CD4-positive, alpha-beta T cell treated with Interleukin-6 at 100 ng/mL for 8 hours (primary cell): ENCODE data around the gene DLGAP1.

Source experiments
- DNase-seq: peaks from one replicate; pipeline ENCODE4 v3.0.0-alpha.2; 2020; ENCODE audit warnings: mixed read lengths, low spot score

The DLGAP1 gene

DNA sequence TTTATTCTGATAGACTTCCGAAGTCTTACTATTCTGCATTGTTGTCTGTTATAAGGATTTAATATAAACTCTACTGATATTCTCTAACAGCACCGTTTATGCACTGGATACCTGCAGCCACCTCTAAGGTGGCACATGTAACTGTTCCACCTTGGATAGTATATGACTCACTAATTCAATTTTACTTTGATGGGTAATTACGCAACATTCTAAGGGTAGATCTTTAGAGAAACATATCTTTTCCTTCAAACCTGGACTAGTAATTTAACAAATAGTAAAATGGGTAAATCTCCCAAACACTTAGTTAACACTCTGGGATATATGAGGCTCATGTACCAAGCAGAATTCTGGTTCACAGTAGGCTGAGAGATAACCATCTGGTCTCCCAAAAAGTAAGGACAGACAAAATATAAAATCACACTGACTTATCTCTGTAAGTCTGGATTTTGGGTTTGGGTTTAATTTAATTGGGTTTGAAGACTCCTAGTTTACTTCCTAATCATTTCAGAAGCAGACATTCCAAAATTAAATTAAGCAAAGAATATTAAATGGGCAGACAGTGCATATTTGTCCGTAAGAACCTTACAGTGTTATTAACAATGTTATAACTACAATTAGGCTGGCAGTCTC, 590.3 kb downstream of the DLGAP1 start:
- DNase-seq, result no peak

DNA sequence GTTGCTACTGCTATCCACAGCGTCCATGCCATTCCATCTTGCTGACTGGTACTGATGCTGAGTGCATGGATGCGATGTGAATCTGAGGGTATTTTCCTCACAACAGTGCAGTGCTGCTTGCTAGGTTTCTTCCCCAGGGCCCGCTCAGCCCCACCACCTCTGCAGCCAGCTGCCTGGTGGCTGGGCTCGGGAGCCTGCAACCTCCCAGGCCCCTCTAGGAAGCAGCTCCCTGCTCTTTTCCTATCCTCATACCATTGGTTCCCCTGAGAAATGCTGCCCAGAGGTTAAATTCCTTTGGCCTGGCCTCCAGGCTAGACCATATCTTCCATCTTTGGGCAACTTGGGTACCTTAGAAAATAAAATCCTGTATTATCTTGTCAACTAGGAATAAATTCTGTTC, 591.5 kb downstream of the DLGAP1 start:
- no peak for DNase-seq

DNA sequence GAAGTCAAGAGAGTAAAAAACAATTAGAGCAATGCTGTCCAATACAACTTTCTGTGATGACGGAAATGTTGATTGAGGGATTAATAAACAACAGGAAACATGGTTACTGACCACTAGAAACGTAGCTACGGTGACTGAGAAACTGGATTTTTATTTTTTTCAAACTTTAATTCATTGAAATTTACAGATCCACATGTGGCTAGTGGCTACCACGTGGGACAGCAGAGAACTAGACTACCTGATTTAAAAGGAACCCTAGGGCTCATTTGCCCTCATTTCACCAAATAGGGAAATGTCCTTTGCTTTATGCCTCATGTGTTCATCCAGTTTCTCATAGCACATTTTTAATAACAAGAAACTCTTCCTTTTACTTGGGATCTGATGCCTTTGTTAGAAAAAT, 592.1 kb downstream of the DLGAP1 start:
- DNase-seq, result no peak

DNA sequence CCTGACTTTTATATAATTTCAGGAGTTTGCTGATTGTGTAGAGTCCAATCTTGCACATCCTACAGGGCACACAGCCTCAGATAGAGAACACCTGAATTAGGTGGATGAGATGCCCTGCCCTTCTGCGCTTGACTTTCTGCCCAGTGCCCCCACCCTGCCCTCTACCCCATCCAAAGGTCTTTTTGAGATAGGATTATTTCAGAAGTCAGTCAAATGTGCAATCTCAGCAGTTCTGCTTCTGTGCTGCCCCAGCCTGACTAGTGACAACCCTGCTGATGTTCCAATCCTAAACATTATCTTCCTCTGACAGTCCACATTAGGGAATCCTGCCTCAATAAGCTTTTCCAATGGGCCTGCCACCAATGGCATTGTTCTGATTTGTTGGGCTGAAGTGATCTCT, 593.6 kb downstream of the DLGAP1 start:
- DNase-seq, result no peak

DNA sequence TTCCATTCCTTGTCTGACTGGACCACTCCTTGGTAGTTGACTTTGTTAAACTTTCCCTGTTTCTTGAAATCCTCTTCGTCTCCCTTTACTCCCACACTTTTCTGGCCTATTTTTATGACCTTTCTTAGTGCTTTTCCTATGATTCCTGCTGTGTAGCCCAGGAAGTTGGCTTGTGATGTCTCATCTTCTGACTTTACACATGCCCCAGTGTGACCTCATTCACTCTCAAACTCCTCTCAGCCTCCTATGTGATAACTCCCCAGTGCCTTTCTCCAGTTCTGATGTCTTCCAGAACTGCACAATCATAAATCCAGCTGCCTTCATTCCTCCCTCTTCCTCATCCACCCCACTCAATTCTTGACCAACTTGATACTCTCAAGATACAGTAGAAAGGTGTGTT, 597.6 kb downstream of the DLGAP1 start:
- DNase-seq, result no peak

DNA sequence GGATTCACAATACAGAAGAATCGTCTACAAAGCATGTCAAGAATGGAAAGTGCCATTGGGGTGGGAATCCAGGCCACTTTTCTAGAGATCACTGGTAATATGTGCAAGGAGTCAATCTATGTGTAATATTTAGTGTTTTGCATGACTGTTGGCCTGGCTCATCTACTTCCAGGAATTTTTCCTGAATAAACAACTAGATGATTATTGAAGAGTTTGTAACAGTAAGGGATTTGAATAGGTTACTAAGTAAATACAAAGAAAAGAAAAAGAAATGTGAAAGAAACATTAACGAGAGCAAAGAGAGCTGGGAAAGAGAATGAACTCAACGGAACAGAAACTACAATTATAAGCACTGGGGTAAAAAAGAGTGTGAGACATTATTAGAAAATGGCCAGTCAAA, 599.1 kb downstream of the DLGAP1 start:
- no peak for DNase-seq

DNA sequence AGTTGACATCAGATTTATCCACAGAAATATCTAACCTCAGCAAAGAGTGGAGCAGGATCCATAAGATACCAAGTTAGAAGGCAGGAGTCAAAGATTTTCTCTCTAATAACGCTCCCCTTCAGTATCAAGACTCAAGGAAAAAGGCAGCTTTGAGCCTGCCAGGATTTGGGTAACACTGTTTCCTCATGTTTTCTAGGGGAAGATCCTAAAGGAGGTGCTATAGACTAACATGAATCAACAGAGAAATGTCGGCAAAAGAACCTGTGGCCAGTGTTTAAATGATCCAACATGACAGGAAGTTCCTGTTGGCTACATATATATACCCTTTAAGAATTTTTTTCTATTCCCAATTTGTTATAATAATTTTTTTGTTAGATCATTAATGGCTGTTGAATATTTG, 602.8 kb downstream of the DLGAP1 start:
- DNase-seq, result no peak

DNA sequence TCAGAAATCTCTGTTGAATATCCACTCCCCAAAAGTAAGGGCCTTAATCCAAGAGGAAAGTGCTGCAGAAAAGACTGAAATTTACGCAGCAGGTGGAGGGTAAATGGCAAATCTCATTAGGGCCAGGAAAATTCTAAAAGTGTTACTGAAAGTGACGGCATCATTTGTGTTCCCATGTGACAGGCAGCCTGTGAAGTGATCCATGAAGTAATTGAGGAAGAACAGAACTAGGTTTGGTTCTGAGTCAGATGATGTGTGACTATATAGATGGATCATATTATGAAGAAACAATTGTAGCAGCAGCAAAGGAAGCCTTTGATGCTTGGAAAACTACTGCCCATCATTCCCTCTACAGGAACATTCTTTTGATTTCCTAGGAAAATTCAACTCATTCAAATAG, 603.9 kb downstream of the DLGAP1 start:
- DNase-seq, result no peak

DNA sequence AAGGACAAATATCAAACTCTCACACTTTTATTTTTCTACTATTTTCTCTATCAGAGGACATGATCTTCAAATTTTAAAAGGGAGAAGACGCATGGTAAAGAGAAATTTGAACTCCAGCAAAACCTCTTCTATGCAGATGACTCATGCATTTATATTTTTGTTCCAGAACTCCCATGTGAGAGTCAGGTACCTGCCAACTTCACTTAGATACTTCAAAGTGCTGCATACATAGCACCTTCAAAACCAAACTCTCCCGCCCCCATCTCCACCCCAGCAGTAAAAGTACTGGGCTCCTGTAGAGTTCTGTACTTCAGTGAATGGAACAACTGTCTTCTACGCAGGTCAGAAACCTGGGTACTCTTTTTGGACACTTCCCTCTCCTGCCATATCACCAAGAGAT, 606.8 kb downstream of the DLGAP1 start:
- DNase-seq, result no peak

DNA sequence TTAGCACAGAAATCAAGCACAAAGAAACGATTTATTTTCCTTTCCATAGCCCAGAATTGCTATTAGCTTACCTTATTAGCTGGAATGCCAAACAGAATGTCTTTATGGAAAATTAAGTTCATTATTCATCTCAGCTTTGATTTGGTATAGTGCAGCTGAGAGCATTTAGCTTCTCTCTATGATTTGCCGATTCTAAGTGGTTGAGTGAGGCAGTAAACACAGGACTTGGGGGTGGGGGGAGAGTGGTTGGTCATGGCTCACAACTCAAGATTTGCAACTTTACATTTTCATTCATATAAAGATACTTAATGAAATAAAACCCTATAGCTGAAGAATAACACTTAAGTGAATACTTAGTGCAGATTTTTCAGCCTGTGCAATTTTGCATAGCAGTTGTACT, 609.9 kb downstream of the DLGAP1 start:
- no peak for DNase-seq

DNA sequence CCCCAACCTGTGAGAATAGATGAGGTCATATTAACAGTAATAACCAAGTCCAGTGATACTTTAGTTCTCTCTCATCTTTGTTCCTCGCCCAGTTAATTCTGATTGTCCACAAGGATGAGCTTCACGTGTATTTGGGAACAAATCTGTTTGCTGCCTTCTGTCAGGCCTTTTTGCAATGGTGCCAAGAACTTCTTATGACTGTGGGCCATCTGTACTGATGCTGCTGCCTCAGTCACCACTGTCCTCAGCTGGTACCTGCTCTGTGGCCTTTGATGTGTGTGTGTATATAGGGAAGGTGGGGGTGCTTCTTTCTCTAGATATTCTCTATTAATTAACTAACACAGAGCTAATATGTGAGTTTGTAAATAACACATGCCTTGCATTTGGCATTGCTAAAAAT, 612.3 kb downstream of the DLGAP1 start:
- no peak for DNase-seq

DNA sequence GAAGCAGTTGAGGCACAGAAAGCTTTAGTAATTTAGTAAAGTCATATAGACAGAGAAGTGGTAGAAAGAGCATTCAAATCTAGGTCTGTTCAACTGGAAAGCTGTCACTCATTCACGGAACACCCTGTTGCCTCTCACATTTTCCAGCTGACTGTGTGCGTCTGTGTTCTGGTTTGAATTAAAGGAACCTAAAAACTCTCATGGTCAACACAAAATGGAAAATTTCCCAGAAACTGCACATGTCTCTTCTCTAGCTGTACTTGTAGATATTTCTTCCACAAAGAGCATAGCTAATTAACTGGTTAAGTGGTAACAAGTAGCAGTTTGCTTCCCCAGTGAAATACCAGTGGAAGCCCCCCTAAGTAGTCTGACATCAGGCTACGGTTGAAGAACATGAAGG, 614.3 kb downstream of the DLGAP1 start:
- no peak for DNase-seq

DNA sequence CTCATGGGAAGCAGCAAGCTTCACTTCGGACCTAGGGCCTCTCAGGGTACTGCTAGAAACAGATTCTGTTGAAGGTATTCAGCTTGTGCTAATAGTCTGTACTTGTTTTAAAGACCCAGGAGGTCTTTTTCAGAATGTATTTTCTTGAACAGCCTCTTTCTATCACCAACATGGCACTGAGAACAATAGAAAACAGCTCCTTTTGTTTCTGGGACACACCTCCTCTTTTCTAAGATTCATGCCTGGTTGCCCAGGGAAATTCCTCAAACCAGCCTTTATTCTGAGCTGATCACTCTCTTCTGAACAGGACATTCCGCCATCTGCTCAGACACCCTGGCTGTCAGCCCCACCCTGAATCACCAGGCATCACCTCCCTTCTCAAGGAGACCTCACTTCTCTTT, 615.5 kb downstream of the DLGAP1 start:
- DNase-seq, result no peak

DNA sequence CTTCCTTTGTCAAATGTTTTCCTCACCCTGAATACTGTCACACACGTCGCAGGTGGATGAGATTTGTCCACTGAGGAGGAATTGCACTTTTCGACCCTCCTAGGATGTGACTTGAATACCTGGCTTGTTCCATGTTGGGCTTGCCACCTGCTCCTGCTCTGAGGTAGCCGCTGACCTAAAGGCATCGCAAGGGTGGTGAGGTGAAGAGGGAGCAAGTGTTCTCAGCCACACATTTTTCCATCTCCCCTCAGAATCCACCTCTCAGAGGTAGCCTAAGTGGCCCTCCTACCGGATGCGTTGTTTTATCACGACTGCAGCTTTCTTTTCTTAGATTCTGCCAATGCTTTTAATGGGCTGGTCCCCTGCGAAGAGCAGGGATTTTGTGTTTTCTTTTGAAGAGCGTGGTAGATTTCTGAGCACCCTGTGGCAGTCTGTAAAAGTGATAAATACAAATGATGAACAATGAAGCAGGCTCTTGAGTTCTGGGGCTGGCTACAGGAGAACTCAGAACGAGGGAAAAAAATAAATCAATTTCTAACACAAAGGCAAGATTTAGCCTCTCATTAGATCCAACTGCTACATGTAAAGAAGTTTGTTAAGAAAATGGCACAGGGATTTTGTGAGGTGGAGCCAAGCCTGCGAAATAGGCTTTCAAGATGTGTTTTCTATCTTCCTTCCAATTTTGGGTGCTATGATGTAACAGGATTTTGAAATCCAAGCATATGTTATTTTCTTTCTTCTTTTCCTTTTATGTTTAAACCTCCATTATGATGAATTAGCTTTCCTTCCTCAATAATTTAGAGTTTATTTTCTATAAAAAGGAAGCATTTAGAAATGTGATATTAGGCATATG, 618.4 kb downstream of the DLGAP1 start:
- no peak for DNase-seq

DNA sequence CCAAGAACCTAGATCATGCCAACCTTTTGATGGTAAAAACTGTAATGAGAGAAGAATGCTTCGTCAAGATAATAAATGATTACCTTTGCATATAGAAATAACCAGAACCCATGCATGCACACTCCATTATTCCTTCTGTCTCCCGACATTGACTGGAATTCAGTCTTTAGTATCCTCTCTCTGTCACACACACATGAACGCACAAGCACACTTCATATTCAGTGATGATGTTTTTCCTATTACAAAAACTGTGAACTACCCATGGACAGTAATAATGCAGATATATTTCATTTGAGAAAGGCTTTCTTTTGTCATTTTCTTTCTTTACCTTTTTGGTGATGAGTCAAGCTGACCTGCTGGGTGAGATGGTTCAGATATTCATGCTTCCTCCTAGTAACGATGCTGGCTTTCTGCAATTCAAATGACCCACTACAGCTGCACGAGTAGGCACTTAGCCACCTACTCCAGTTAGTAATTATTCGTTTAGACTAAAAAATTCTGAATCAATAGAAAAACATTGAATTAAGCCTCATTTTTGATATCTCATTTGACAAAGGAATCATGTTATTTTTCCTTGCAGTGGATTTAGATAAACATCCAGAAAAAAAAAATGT, 623.0 kb downstream of the DLGAP1 start:
- no peak for DNase-seq

DNA sequence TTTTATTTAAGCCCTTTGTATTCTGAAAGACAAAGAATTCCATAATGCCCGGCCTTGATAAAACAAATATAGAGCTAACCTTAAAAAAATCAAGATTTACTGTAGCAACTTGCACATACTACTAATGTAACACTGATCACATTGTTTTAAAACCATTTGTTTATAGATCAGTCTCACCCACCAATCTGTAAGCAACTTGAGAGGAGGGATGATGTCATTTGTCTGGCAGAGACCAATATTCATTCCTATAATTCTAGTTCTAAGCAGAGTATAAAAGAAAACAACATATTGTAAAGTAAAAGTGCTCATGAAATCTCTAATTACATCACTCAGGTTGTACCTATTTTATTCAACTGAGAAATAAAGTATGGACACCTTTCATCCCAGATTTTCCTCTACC, 624.5 kb downstream of the DLGAP1 start:
- no peak for DNase-seq

DNA sequence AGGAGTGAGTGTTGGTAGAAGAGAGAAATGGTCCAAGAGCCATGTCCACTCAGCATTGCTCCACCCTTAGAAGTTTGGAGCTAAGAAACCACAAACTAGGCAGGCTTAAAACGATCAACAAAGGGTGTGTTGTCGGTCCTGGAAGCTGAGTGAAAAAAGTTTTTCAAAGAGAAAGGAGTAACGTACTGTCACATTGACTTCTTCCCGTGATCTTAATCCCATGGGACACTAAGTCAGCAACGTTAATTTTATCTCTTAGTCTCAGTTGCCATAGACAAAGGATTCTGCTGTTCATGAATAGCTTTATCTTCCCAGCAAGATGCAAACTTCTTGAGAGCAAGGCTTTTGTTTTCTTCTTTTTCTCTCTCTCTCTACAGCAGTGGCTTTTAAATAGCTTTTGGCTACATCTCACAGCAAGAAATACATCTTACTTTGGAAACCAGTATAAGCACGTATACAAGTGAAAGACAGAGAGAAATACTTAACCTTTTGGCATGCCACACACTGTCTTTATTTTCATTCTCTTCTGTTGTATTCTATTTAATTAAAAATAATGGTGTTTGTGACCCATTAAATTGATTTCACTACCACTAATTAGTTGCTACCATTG, 627.8 kb downstream of the DLGAP1 start:
- DNase-seq, result no peak

DNA sequence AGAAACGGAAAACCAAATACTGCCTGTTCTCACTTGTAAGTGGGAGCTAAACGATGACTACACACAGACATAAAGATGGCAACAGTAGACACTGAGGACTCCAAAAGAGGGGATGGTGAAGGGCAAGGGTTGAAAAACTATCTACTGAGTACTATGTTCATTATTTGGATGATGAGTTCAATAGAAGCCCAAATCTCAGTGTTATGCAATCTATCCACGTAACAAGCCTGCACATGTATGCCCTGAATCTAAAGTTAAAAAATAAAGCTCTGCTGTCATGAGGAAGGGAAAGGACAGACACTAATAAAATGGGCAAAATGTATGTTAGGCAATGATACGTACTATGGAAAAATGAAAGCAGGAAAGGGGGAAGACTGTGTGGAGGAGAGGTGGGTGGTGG, 629.1 kb downstream of the DLGAP1 start:
- no peak for DNase-seq

DNA sequence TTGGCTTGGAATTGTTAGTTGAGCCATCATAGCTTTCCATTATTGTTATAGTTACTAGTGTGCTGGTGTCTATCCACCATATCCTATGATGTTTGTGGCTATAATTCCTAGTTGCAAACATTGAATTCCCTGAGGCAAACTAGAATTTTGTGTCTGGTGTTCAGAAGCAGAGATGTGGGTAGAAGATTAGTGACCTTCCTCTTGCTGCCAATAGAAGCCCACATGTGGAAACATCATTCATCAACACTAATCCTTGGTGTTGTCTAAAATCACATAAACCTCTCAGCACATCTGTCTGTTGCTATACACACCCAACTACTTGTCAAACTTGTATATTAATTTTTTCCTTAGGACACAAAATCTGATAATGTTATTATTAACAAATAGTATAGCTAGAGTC, 631.0 kb downstream of the DLGAP1 start:
- DNase-seq, result no peak

DNA sequence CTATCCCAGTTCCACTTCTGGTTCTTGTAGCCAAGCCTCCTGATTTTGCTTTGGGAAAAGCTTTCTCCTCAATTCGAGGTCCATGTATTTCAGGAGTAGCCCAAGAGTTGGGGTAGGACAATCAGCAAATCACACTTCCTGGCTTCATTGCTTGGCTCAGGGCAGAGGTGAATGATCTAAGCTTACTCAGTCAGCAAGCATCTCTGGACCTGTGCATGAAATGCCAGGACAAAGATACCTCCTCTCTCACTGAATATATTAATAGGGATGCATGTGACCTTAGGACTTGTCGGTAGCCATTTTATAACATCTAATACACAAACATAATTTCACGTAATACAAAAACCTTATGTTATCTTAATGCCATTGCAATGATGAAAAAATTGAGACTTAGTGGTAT, 632.0 kb downstream of the DLGAP1 start:
- no peak for DNase-seq

DNA sequence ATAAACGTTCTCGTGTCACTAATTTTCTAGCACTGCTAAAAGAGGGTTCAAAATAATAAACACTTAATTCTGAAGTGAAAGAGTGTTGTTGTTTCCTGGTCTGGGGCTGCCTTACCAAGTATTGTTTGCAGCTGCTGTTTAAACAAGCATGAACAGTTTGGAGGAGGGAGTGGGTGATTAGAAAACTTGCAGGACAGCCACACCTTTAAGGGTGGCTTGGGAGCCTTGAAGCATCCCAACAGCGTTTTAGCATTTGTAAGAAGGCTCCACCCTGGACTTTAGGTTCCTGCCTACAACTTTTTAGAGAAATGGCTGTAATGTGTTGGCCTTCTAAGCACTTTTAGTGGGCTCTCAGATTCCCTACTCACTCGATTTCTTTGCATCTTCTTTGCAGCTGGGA, 633.6 kb downstream of the DLGAP1 start:
- DNase-seq, result no peak

DNA sequence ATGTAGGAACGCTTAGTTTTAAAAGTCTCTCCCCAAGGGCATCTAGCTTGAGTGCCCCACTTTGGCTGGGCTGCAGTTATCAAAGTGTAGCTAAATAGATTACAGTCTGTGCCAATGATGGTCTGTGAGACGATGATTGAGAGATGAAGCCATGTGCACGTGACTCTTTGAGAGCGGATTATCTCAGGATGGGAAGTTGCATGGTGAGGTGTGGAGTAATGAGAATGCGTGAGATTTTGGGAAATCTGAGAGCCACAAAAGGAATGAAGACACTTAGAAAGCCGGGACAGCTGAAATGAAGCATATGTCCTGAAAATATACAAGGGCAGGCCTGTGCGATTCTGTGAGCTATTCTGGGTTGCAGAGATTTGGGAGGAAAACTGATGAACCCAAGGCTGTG, 635.1 kb downstream of the DLGAP1 start:
- DNase-seq, result no peak
